Astrocyte of the spinal cord (primary cell): ENCODE results near the gene AHCYL1.

Experiments used
- DNase-seq: peaks from one replicate; pipeline ENCODE4 v3.0.0; 2011; ENCODE audit warnings: low read depth, low spot score
- H3K4me3 ChIP-seq: 2 replicates; pipeline ENCODE4 v1.5.1; 2011; ENCODE audit warnings: low read depth, mild to moderate bottlenecking, low read length, moderate library complexity
- in situ Hi-C: cut with HindIII; loops from 2 replicates; pipeline ENCODE4 v1.10.0; 2017; ENCODE audit warnings: low sequenced_read_pairs
- TF ChIP-seq, protein P1 (sequence below): IDR thresholded peaks from 2 replicates; pipeline ENCODE4 v1.5.1; 2012; ENCODE audit warnings: low read depth, mild to moderate bottlenecking, low read length, inconsistent platforms

Gene AHCYL1

DNA sequence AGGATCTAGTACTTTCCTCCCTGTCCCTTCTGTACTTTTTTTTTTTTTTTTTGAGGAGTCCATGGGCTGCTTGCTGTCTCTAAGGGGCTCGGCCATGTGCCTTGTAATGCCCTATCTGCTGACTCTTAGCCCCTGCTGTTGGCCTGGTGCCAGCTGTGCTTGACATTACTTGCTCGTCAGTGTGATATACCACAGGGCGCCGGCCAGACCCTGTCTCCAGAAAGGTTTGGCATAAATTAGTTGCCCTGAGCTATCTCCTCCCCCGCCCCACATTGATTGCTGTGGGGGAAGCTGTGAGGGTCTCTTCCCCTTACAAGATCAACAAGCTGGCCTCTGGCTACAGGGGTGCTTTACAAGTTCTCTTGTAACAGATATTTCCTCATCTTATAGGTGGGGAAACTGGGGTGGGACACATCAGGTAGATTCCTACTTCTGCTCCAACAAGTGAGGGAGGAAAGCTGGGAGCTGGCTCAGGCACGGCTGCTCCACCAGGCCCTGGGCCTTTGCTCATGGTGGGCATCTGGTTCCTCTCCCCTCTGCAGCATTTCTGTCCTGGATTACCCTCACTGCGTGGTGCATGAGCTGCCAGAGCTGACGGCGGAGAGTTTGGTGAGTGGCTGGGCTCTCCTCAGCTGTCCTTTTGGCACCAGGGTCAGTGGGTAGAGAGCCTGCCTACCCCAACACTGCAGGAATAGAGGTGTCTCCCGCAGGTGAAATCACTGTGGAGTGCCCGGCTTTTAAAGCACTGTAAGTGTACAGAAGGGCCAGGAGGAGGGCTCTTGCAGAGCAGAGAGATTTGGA lies 65.4 kb downstream of the AHCYL1 start:
- no peak overlapping the region for H3K4me3 ChIP-seq
- in situ Hi-C loops = no loop called here
- TF ChIP-seq, protein P1, sequence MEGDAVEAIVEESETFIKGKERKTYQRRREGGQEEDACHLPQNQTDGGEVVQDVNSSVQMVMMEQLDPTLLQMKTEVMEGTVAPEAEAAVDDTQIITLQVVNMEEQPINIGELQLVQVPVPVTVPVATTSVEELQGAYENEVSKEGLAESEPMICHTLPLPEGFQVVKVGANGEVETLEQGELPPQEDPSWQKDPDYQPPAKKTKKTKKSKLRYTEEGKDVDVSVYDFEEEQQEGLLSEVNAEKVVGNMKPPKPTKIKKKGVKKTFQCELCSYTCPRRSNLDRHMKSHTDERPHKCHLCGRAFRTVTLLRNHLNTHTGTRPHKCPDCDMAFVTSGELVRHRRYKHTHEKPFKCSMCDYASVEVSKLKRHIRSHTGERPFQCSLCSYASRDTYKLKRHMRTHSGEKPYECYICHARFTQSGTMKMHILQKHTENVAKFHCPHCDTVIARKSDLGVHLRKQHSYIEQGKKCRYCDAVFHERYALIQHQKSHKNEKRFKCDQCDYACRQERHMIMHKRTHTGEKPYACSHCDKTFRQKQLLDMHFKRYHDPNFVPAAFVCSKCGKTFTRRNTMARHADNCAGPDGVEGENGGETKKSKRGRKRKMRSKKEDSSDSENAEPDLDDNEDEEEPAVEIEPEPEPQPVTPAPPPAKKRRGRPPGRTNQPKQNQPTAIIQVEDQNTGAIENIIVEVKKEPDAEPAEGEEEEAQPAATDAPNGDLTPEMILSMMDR = no peak
- no peak for DNase-seq

DNA sequence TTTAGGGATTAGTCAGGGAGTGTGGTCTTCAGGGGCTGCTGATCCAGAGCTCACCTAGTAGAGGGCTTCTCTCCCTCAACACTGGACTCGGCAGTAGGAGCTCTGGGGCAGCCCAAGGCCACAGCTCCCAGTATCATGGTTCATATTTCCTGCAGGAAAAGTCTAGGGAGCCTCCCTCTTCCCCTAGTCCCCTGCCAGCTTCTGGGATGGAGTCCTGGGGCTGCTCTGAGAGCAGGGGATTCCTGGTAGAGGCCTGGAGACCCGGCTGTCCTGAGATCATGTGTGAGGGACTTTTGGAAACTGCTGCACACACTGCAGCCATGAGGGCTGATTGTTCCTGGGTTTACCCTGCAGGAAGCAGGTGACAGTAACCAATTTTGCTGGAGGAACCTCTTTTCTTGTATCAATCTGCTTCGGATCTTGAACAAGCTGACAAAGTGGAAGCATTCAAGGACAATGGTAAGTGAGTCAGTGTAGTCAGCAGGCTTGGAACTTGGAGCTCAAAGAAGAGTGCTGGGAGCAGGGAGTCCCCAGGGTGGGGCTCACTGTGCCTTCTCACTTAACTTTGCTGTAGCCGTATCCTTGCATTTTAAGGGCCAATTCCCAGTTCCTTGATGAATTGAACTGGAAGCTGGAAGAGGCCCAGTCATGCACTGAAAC lies 66.2 kb downstream of the AHCYL1 start:
- no peak for DNase-seq
- TF ChIP-seq, protein P1 = no peak
- in situ Hi-C loops = no loop called here
- H3K4me3 ChIP-seq = no peak overlapping the region

DNA sequence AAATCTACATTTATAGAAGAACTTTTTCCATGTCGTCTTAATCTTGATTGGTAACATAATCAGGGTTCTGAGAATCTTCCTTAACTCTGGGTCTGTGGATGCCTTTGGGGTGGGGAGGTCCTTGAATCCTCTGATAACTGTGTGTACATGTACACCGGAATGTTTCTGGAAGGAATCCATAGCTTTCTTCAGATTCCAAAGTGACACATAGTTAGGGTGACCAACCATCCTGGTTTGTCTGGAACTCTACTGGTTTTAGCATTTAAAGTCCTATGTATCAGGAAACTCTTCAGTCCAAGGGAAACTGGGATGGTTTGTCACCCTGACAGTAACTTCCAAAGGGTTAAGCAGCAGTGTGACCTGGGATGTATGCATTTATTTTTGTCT lies 66.7 kb downstream of the AHCYL1 start:
- H3K4me3 ChIP-seq = no peak overlapping the region
- TF ChIP-seq, protein P1 = no peak
- no peak for DNase-seq
- in situ Hi-C loops = no loop called here

DNA sequence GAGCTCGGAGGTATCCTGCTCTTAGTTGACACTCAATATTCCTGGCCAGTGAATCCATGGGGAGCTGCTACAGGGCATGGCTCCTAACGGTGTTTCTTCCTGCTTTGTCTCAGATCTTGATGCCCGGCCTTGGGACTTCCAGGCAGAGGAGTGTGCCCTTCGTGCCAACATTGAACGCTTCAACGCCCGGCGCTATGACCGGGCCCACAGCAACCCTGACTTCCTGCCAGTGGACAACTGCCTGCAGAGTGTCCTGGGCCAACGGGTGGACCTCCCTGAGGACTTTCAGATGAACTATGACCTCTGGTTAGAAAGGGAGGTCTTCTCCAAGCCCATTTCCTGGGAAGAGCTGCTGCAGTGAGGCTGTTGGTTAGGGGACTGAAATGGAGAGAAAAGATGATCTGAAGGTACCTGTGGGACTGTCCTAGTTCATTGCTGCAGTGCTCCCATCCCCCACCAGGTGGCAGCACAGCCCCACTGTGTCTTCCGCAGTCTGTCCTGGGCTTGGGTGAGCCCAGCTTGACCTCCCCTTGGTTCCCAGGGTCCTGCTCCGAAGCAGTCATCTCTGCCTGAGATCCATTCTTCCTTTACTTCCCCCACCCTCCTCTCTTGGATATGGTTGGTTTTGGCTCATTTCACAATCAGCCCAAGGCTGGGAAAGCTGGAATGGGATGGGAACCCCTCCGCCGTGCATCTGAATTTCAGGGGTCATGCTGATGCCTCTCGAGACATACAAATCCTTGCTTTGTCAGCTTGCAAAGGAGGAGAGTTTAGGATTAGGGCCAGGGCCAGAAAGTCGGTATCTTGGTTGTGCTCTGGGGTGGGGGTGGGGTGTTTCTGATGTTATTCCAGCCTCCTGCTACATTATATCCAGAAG lies 69.2 kb downstream of the AHCYL1 start:
- in situ Hi-C loops = no loop called here
- DNase-seq = no peak

DNA sequence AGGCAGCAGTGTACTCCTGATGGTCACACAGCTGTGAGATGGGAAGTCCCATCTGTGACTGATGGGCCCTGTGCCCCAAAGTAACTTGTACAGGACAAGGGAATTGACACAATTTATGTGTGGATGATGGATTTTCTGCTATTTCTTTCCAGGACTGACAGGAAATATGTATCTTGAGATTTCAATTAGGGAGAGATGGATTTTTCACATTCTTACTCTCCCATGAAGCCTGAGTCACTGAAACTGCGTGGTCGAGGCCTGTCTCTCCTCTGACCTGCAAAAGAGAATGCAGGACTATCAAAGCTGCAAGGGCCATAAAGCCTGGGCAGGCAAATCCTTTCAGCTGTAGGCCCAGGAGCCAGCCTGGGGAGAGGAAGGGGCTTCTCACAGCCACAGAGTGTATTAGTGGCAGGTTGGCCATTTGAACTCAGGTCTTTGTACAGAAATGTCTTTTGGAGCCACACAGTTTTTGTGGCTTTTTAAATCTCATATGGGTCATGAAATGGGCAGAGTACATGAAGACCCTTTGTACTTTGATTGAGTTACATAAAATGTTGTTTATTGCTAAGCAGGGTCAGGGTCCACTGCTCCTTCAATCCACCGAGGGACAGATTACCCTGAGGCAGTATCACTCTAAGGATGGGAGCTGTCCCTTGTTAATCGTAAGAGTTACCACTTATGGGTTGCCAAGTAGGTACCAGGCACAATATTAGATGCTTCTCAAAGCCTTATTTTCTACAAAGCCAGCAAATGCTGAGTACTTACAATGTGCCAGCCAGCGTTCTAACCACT lies 71.1 kb downstream of the AHCYL1 start:
- in situ Hi-C loops = no loop called here
- TF ChIP-seq, protein P1 = no peak
- no peak overlapping the region for H3K4me3 ChIP-seq
- no peak for DNase-seq

More for the DNA sequence above, 69.2 kb downstream of the AHCYL1 start:
- TF ChIP-seq, protein P1 = peak; percentile 99
- no peak overlapping the region for H3K4me3 ChIP-seq

DNA sequence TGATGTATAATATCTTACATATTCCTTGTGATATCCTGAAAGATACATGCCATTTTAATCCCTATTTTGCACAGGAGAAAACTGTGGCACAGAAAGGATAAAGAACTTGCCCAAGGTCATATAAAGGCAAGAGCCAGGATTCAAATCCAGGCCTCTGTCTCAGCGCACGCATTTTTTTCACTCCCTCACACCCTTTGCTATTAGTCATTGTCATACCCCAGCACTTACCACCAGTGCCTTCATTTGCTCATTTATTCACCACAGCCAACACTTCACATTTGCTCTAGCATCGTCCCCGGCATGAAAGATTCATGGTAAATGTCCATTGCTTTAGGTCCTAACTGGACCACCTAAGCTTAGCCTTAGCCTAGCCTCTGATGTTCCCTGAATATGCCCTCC lies 71.7 kb downstream of the AHCYL1 start:
- H3K4me3 ChIP-seq = no peak overlapping the region
- no peak for DNase-seq
- in situ Hi-C loops = no loop called here
- TF ChIP-seq, protein P1 = no peak
